Esophagus squamous epithelium (tissue), 4 donors: ENCODE data around the gene ACTL10.
"Not testable (repeated sequence)": the region's sequence is repeated elsewhere in the genome, so short reads cannot be mapped to it uniquely, and the experiment has no call there.

Experiments used
- CTCF ChIP-seq, 6 experiments: fragments of 450-650 bp in 4 of 6; fragments of 200-600 bp in 2 of 6; sonication (generic) in 2 of 6; IDR thresholded peaks; one replicate each; pipeline ENCODE4 v1.5.1; 2016 to 2019; ENCODE audit warnings: antibody characterized with exemption in 6 of 6, mild to moderate bottlenecking in 4 of 6, moderate library complexity in 4 of 6
- POLR2A ChIP-seq, 4 donors: fragments of 450-650 bp; IDR thresholded peaks; one replicate each; pipeline ENCODE4 v1.6.1; 2017; ENCODE audit warnings: antibody characterized with exemption in 4 of 4, mild to moderate bottlenecking in 4 of 4, moderate library complexity in 3 of 4

DNA sequence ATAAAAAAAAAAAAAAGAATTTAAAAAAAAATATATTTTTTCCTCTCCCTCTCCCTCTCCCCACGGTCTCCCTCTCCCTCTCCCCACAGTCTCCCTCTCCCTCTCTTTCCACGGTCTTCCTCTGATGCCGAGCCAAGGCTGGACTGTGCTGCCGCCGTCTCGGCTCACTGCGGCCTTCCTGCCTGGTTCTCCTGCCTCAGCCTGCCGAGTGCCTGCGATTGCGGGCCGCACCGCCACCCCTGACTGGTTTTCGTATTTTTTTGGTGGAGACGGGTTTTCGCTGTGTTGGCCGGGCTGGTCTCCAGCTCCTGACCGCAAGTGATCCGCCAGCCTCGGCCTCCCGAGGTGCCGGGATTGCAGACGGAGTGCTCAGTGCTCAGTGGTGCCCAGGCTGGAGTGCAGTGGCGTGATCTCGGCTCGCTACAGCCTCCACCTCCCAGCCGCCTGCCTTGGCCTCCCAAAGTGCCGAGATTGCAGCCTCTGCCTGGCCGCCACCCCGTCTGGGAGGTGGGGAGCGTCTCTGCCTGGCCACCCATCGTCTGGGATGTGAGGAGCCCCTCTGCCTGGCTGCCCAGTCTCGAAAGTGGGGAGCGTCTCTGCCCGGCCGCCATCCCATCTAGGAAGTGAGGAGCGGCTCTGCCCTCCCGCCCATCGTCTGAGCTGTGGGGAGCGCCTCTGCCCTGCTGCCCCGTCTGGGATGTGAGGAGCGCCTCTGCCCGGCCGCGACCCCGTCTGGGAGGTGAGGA is 34.1 kb downstream of the ACTL10 start:
- TF ChIP-seq CTCF, POLR2A (IDR thresholded peaks at IDR 0.05): not testable (repeated sequence)
